Hepatocyte (in vitro differentiated cells): ENCODE data around the gene RABEP2.

Source experiments
- CTCF ChIP-seq: fragments of 200-600 bp; sonication (generic); IDR thresholded peaks from 2 replicates; pipeline ENCODE4 v1.5.1; 2016; ENCODE audit warnings: antibody characterized with exemption, mild to moderate bottlenecking; ENCODE audit not compliant: poor library complexity
- EZH2 ChIP-seq: fragments of 200-600 bp; sonication (generic); IDR thresholded peaks from 2 replicates; pipeline ENCODE4 v1.6.1; 2016; ENCODE audit warnings: antibody characterized with exemption, mild to moderate bottlenecking, borderline replicate concordance

- TF ChIP-seq CTCF = no peak
- TF ChIP-seq EZH2 = no peak
Measured at GRCh38 chr16:28946681-28947080, 21.6 kb upstream of the RABEP2 start.
